ENCODE measurements around the gene GABRD.

Gene GABRD

DNA sequence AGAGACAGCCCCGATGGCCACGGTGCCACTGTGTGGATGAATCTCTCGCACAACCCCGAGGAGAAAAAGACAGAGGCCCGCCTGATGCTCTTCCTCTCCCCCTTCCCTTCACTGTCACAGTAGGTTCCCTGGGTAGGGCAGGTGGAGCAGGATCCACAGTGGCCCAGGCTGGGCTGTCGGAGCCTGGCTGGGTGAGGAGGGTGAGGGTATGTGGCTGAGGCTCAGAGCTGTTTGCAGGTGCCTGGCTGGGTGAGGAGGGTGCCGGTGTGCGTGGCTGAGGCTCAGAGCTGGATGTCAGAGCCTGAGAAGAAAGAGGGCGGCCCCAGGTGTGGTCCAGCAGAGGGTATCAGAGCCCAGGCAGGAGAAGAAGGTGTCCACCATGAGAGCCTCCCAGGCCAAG lies 18.3 kb upstream of the GABRD start:
- no peak for ATAC-seq
- TF ChIP-seq ZFP3 (CRISPR knock-in tag; IDR thresholded peaks at IDR 0.05): no peak
- TF ChIP-seq ISL1 (CRISPR knock-in tag; IDR thresholded peaks at IDR 0.05): no peak
- TF ChIP-seq PPARA (CRISPR knock-in tag; IDR thresholded peaks at IDR 0.05; ENCODE audit: borderline replicate concordance): no peak
- no peak for TF ChIP-seq RARB (CRISPR knock-in tag; IDR thresholded peaks at IDR 0.05)
- TF ChIP-seq CSDC2 (CRISPR knock-in tag; IDR thresholded peaks at IDR 0.05): no peak
- no peak for TF ChIP-seq ZNF8 (CRISPR knock-in tag; IDR thresholded peaks at IDR 0.05)
- no peak for TF ChIP-seq ZC3H10 (CRISPR knock-in tag; IDR thresholded peaks at IDR 0.05)
- no peak for TF ChIP-seq ZNF565 (CRISPR knock-in tag; conservative IDR thresholded peaks at IDR 0.05; ENCODE audit: low read depth)
- TF ChIP-seq GLIS3 (CRISPR knock-in tag; IDR thresholded peaks at IDR 0.05): no peak

DNA sequence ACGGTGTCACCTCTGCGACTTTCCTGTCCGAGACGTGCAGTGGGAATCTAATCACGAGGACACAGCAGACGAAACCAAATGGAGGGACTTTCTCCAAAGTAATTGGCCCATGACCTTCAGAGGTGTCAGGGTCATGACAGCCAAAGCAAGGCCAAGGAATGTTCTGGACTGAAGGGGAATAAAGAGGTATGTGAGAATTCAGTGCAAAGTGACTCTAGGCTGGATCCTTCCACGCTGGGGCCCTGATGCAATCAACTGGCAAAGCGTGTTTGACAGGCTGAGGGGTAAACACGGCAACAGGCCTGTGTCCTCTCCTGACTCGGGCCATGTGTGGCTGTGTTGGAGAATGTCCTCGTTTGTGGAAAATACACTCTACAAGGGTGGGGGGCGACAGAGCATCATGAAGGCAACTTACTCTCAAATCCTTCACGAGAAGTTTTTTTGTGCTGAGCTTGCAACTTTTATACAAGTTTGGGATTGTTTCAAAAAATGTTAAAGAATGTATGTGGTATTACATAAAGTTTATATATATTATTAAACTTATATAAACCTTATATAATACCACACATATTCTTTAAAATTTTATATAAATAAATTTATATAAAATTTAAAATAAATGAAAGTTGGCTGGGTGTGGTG lies 17.3 kb upstream of the GABRD start:
- no peak for ATAC-seq
- TF ChIP-seq ZC3H10 (CRISPR knock-in tag; IDR thresholded peaks at IDR 0.05) (no peak), SNAI2 (CRISPR knock-in tag; IDR thresholded peaks at IDR 0.05) (no peak), ZFP3 (CRISPR knock-in tag; IDR thresholded peaks at IDR 0.05) (no peak), ZNF565 (CRISPR knock-in tag; conservative IDR thresholded peaks at IDR 0.05; ENCODE audit: low read depth) (no peak)
- TF ChIP-seq, protein P1, sequence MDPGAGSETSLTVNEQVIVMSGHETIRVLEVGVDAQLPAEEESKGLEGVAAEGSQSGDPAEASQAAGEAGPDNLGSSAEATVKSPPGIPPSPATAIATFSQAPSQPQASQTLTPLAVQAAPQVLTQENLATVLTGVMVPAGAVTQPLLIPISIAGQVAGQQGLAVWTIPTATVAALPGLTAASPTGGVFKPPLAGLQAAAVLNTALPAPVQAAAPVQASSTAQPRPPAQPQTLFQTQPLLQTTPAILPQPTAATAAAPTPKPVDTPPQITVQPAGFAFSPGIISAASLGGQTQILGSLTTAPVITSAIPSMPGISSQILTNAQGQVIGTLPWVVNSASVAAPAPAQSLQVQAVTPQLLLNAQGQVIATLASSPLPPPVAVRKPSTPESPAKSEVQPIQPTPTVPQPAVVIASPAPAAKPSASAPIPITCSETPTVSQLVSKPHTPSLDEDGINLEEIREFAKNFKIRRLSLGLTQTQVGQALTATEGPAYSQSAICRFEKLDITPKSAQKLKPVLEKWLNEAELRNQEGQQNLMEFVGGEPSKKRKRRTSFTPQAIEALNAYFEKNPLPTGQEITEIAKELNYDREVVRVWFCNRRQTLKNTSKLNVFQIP (CRISPR knock-in tag; IDR thresholded peaks at IDR 0.05; ENCODE audit: borderline replicate concordance, low read depth): no peak
- TF ChIP-seq, protein P2, sequence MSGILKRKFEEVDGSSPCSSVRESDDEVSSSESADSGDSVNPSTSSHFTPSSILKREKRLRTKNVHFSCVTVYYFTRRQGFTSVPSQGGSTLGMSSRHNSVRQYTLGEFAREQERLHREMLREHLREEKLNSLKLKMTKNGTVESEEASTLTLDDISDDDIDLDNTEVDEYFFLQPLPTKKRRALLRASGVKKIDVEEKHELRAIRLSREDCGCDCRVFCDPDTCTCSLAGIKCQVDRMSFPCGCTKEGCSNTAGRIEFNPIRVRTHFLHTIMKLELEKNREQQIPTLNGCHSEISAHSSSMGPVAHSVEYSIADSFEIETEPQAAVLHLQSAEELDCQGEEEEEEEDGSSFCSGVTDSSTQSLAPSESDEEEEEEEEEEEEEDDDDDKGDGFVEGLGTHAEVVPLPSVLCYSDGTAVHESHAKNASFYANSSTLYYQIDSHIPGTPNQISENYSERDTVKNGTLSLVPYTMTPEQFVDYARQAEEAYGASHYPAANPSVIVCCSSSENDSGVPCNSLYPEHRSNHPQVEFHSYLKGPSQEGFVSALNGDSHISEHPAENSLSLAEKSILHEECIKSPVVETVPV (CRISPR knock-in tag; IDR thresholded peaks at IDR 0.05): no peak

DNA sequence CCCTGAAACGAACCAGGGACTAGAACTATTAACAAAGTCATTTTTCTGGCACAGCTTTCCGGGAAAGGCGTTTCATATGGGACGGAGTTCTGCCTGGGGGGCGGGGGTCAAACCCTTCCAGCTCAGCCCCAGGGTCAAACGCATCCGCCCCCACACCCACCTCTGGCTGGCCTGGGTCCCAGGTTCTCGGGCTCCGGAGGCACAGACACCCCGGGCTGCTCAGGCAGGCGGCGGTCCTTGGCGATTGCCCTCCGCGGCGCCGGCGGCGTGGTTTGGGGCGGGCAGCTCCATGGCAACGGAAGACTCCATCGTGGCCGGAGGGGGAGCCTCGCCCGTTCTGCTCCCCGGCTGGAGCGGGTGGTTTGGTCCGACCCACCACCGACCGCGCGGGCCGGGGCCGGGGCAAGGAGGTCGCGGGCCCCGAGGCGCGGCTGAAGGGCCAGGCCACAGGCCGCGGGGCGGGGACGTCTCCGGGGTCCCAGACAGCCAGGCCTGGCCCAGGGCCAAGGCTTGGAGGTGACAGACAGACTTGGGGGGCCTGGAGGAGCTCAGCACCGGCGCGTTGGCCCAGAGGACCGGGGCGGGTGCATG lies 15.5 kb upstream of the GABRD start, which contains the start of gene CFAP74:
CFAP74 (minus strand) TSS at position 246 of the 591 bp plus-strand sequence. CDS start 12,830 bp downstream, outside the sequence.
- TF ChIP-seq ESRRG (CRISPR knock-in tag; IDR thresholded peaks at IDR 0.05): no peak
- no peak for TF ChIP-seq ZFP30 (CRISPR knock-in tag; IDR thresholded peaks at IDR 0.05)
- TF ChIP-seq, protein P3, sequence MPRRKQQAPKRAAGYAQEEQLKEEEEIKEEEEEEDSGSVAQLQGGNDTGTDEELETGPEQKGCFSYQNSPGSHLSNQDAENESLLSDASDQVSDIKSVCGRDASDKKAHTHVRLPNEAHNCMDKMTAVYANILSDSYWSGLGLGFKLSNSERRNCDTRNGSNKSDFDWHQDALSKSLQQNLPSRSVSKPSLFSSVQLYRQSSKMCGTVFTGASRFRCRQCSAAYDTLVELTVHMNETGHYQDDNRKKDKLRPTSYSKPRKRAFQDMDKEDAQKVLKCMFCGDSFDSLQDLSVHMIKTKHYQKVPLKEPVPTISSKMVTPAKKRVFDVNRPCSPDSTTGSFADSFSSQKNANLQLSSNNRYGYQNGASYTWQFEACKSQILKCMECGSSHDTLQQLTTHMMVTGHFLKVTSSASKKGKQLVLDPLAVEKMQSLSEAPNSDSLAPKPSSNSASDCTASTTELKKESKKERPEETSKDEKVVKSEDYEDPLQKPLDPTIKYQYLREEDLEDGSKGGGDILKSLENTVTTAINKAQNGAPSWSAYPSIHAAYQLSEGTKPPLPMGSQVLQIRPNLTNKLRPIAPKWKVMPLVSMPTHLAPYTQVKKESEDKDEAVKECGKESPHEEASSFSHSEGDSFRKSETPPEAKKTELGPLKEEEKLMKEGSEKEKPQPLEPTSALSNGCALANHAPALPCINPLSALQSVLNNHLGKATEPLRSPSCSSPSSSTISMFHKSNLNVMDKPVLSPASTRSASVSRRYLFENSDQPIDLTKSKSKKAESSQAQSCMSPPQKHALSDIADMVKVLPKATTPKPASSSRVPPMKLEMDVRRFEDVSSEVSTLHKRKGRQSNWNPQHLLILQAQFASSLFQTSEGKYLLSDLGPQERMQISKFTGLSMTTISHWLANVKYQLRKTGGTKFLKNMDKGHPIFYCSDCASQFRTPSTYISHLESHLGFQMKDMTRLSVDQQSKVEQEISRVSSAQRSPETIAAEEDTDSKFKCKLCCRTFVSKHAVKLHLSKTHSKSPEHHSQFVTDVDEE (CRISPR knock-in tag; IDR thresholded peaks at IDR 0.05): no peak
- TF ChIP-seq GLIS3 (CRISPR knock-in tag; IDR thresholded peaks at IDR 0.05): no peak
- TF ChIP-seq, protein P4, sequence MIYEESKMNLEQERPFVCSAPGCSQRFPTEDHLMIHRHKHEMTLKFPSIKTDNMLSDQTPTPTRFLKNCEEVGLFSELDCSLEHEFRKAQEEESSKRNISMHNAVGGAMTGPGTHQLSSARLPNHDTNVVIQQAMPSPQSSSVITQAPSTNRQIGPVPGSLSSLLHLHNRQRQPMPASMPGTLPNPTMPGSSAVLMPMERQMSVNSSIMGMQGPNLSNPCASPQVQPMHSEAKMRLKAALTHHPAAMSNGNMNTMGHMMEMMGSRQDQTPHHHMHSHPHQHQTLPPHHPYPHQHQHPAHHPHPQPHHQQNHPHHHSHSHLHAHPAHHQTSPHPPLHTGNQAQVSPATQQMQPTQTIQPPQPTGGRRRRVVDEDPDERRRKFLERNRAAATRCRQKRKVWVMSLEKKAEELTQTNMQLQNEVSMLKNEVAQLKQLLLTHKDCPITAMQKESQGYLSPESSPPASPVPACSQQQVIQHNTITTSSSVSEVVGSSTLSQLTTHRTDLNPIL (CRISPR knock-in tag; IDR thresholded peaks at IDR 0.05; ENCODE audit: low read depth): no peak
- no peak for TF ChIP-seq RARB (CRISPR knock-in tag; IDR thresholded peaks at IDR 0.05)
- peak; percentile 81 for ATAC-seq

DNA sequence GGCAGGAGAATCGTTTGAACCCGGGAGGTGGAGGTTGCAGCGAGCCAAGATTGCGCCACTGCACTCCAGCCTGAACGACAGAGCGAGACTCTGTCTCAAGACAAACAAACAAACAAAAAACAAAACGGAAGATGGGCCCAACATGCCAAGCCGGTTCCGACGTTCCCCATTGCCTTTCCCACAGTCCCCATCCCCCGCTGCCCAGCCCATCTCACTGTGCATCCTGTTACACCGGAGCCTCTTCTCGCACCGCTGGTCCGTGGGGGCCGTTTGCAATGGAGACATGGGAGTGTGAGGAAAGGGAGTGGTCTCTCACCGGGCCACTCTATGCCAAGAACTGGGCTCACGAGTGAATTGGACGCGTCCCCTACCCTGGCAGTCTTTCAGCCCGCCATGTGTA lies 14.3 kb upstream of the GABRD start:
- no peak for ATAC-seq
- no peak for TF ChIP-seq ZC3H10 (CRISPR knock-in tag; IDR thresholded peaks at IDR 0.05)
- TF ChIP-seq, protein P2 (CRISPR knock-in tag; IDR thresholded peaks at IDR 0.05): no peak
- TF ChIP-seq ZNF8 (CRISPR knock-in tag; IDR thresholded peaks at IDR 0.05): no peak
- TF ChIP-seq BACH2 (CRISPR knock-in tag; IDR thresholded peaks at IDR 0.05; ENCODE audit: borderline replicate concordance): no peak
